Articular chondrocyte of knee joint (primary cell): ENCODE results near the gene CBLB. TPM values are rescaled to one million over a fixed set of nuclear protein-coding genes. Genes with fewer than 3 reads are reported as not detected.

Source experiments
- total RNA-seq: library from RNA; depleted of rRNA; stranded (reverse); fragments of >200 nt; gene quantifications from 2 replicates; pipeline ENCODE4 v1.2.3, GENCODE V29; 2012

The CBLB gene
- 79.2 and 79.4 TPM in 2 replicates for total RNA-seq

DNA sequence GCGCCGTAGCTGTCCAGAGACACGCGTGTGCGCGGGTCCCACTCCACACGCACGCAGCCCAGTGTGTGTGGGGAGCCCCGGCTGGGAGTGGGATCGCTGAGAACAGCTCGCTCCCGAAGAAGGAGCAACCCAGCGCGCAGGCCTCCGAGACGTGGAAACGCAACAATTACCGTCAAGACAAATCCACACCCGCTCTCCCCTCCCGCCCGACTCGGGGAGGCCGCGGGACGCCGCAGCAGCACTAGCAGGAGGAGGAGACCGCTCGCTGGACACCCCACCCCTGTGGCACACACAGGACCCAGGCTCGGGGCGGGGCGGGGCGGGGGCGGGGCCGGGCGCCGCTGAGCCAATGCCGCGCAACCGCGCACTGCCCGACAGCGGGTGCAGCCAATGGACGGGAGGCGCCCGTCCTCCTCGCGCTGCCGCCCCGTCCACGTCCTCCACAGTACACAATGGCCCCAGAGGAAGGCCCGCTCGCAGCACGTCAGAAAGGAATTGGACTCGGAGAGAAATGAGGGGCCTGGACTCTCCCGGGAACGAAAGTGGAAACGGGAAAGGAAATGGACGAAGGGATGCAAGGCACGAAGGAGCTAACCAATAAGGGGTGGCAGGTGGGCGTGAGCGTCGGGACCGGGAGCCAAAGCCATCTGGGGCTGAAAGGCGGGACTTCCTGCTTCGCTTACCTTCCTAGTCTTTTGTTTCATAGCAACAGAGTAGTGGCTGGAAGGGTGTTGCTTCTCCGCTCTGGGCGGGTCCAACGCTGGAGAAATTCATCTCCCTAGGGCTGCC lies at the start of gene CBLB:
TSS of gene CBLB (minus strand) at position 271 of the 789 bp plus-strand sequence. CDS start 1,435 bp downstream, outside the sequence.

